Measurements from ENCODE around the gene SRRM5. TPM values are rescaled to one million over a fixed set of nuclear protein-coding genes. Genes with fewer than 3 reads are reported as not detected.
A peak's percentile ranks its signal among the peaks of the same experiment; 100 is the strongest.

SRRM5 gene
- total RNA-seq, 1 experiment from 2014 or later = 0.62 TPM

DNA sequence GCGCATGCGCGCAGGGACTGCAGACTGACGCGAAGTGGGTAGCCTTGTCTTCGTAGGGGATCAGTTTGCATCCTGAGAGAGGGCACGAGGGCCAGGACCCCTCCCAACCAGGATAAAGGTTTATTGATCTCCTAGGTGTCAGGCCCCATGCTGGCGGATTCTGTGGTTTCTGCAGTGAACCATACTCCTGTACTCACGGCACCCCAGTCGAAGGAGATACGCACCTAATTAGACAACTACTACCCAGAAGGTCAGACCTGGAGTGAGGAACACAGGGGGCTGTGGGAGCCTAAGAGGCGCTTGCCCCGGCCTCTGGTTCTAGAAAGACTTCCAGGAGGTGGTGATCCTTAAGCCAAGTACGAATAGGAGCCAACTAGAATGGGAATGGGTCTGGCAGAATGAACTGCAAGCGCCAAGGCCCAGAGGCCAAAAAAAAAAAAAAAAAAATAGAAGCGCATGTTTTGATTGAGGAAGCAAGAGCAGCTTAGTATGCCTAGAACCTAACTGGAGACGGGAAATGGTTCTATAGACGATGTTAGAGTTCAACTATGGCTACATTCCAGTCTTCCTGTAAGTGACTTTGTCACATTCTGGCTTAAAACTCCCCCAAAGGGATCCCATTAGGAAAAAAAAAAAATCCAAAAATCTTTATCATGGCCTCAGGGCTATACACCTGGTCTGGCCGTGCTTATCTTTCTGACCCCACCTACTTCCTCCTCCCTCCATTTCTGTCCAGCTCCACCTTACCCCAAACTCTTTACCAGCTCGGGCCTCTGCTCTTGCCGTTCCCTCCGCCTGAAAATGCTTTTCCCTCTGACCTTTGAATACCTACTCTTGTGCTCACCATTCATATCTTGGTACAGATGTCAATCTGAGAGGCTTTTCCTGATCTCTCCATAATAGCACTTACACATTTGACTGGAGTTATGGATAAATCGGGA is 8.4 kb downstream of the SRRM5 start:
- H3K4me3 ChIP-seq (ENCODE audit: low read depth, low read length, poor library complexity, severe bottlenecking) = peak overlapping the region; percentile 60
- BruUV-seq (replicated peaks) = TSS peak; percentile 73
- ChIA-PET POLR2A (ENCODE audit: low non-redundant PET) (no interaction called here), CTCF (interaction anchor here (0.9 kb wide), 1 partner anchor 101 kb away, joined by 3 read pairs; no protein-coding TSS in a partner anchor)
- H3K36me3 ChIP-seq (ENCODE audit: insufficient read depth, low read length, poor library complexity, severe bottlenecking) = peaks cover 6% of the 10 kb centered on the region
- peak overlapping the region; percentile 96 for H3K27ac ChIP-seq (ENCODE audit: low read depth, low read length, poor library complexity, severe bottlenecking)
- no peaks in the 10 kb centered on the region for H3K9me3 ChIP-seq (ENCODE audit: low read depth, low read length, poor library complexity, severe bottlenecking)
- no peaks in the 10 kb centered on the region for H3K27me3 ChIP-seq (replicated peaks; ENCODE audit: insufficient read depth, low read depth, low read length, poor library complexity)
- TF ChIP-seq, protein P1, sequence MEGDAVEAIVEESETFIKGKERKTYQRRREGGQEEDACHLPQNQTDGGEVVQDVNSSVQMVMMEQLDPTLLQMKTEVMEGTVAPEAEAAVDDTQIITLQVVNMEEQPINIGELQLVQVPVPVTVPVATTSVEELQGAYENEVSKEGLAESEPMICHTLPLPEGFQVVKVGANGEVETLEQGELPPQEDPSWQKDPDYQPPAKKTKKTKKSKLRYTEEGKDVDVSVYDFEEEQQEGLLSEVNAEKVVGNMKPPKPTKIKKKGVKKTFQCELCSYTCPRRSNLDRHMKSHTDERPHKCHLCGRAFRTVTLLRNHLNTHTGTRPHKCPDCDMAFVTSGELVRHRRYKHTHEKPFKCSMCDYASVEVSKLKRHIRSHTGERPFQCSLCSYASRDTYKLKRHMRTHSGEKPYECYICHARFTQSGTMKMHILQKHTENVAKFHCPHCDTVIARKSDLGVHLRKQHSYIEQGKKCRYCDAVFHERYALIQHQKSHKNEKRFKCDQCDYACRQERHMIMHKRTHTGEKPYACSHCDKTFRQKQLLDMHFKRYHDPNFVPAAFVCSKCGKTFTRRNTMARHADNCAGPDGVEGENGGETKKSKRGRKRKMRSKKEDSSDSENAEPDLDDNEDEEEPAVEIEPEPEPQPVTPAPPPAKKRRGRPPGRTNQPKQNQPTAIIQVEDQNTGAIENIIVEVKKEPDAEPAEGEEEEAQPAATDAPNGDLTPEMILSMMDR (conservative IDR thresholded peaks at IDR 0.05; ENCODE audit: low read depth, low read length) = no peak
- TF ChIP-seq EZH2 (IDR thresholded peaks at IDR 0.05; ENCODE audit: borderline replicate concordance, low read depth, low read length, poor library complexity, severe bottlenecking) = no peak
- intact Hi-C loops (cut with micrococcal nuclease; ENCODE audit: unreplicated experiment) = no loop called here
- peaks cover 9% of the 10 kb centered on the region for H3K4me1 ChIP-seq (ENCODE audit: insufficient read depth, low read length, poor library complexity, severe bottlenecking)
- no peak for DNase-seq (ENCODE audit: low spot score)

DNA sequence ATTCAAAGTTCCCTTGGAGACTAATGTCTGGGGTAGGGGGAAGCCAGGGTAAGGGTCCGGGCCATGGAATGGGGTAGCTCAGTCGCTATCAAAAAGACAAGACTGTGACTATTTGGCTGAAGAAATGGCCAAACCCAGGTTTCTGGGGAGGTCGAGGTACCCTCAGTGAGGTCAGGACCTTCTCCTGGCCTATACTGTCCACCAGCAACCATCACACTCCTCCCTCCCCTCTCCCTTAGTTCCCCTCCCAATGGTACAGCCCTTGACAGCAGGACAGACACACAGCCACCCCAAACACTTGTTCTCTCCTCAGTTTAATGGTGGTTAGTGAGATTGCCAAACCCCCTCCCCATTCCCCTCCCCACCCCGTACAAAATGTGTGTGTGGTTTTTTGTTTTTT is 10.2 kb downstream of the SRRM5 start:
- no peaks in the 10 kb centered on the region for H3K9me3 ChIP-seq (ENCODE audit: low read depth, low read length, poor library complexity, severe bottlenecking)
- ChIA-PET POLR2A (ENCODE audit: low non-redundant PET) (no interaction called here), CTCF (no interaction called here)
- H3K27me3 ChIP-seq (replicated peaks; ENCODE audit: insufficient read depth, low read depth, low read length, poor library complexity) = no peaks in the 10 kb centered on the region
- peaks cover 9% of the 10 kb centered on the region for H3K4me1 ChIP-seq (ENCODE audit: insufficient read depth, low read length, poor library complexity, severe bottlenecking)
- TF ChIP-seq, protein P1 (conservative IDR thresholded peaks at IDR 0.05; ENCODE audit: low read depth, low read length) = no peak
- TF ChIP-seq EZH2 (IDR thresholded peaks at IDR 0.05; ENCODE audit: borderline replicate concordance, low read depth, low read length, poor library complexity, severe bottlenecking) = no peak
- H3K4me3 ChIP-seq (ENCODE audit: low read depth, low read length, poor library complexity, severe bottlenecking) = no peak overlapping the region
- no TSS peak for BruUV-seq (replicated peaks)
- peaks cover 6% of the 10 kb centered on the region for H3K36me3 ChIP-seq (ENCODE audit: insufficient read depth, low read length, poor library complexity, severe bottlenecking)
- H3K27ac ChIP-seq (ENCODE audit: low read depth, low read length, poor library complexity, severe bottlenecking) = no peak overlapping the region
- no peak for DNase-seq (ENCODE audit: low spot score)
- intact Hi-C loops (cut with micrococcal nuclease; ENCODE audit: unreplicated experiment) = no loop called here

DNA sequence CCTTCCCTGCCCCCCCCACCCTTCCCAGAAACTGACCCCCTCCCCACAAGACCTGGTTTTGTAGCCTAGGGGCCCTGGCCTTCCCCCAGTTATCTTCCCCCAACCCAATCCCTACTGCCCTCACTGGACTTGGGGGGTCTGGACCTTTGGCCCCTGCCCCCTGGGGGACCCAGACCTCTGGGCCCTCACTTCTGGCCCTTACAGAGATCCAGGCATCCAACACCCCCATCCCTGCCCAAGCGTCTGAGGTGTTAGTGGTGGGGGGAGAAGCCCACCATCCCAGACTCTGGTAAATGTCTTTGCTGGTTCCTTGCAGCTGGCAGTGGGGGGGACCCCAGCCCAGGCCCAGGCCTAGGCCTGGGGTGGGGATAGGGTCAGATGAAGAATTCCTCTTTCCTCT is 11.1 kb downstream of the SRRM5 start:
- ChIA-PET POLR2A (ENCODE audit: low non-redundant PET) (no interaction called here), CTCF (no interaction called here)
- DNase-seq (ENCODE audit: low spot score) = no peak
- Histone ChIP-seq H3K27me3 (replicated peaks; ENCODE audit: insufficient read depth, low read depth, low read length, poor library complexity) (no peaks in the 10 kb centered on the region), H3K4me1 (ENCODE audit: insufficient read depth, low read length, poor library complexity, severe bottlenecking) (peaks cover 9% of the 10 kb centered on the region), H3K27ac (ENCODE audit: low read depth, low read length, poor library complexity, severe bottlenecking) (peak overlapping the region; percentile 45), H3K9me3 (ENCODE audit: low read depth, low read length, poor library complexity, severe bottlenecking) (no peaks in the 10 kb centered on the region), H3K4me3 (ENCODE audit: low read depth, low read length, poor library complexity, severe bottlenecking) (no peak overlapping the region), H3K36me3 (ENCODE audit: insufficient read depth, low read length, poor library complexity, severe bottlenecking) (peaks cover 6% of the 10 kb centered on the region)
- BruUV-seq (replicated peaks) = no TSS peak
- TF ChIP-seq, protein P1 (conservative IDR thresholded peaks at IDR 0.05; ENCODE audit: low read depth, low read length) = no peak
- TF ChIP-seq EZH2 (IDR thresholded peaks at IDR 0.05; ENCODE audit: borderline replicate concordance, low read depth, low read length, poor library complexity, severe bottlenecking) = no peak
- intact Hi-C loops (cut with micrococcal nuclease; ENCODE audit: unreplicated experiment) = no loop called here
